GM23338 (cell line): ENCODE data around the gene MYO3B.

Source experiments
- CREB1 ChIP-seq: fragments of 250-450 bp; sonication (Bioruptor Pico); IDR thresholded peaks from 2 replicates; pipeline ENCODE4 v1.5.0; 2020; ENCODE audit warnings: low read depth, mild to moderate bottlenecking, moderate library complexity
- EZH2 ChIP-seq: fragments of 200-600 bp; sonication (generic); IDR thresholded peaks from one replicate; pipeline ENCODE4 v1.8.0; 2017; ENCODE audit warnings: antibody characterized with exemption, mild to moderate bottlenecking, low read depth; ENCODE audit not compliant: unreplicated experiment
- EZH2phosphoT487 ChIP-seq: fragments of 200-600 bp; sonication (generic); IDR thresholded peaks from one replicate; pipeline ENCODE4 v1.8.1; 2018; ENCODE audit warnings: antibody characterized with exemption; ENCODE audit not compliant: unreplicated experiment
- JUNB ChIP-seq: IDR thresholded peaks from one replicate; pipeline ENCODE4 v1.6.1; 2016; ENCODE audit warnings: antibody characterized with exemption; ENCODE audit not compliant: unreplicated experiment
- POLR2AphosphoS5 ChIP-seq: IDR thresholded peaks from 2 replicates; pipeline ENCODE4 v1.6.1; 2016; ENCODE audit warnings: antibody characterized with exemption, low read depth
- STAT1 ChIP-seq: IDR thresholded peaks from one replicate; pipeline ENCODE4 v1.6.1; 2016; ENCODE audit warnings: antibody characterized with exemption; ENCODE audit not compliant: unreplicated experiment
- ZNF114 ChIP-seq: fragments of 250-450 bp; sonication (Bioruptor Pico); IDR thresholded peaks from 2 replicates; pipeline ENCODE4 v1.5.0; 2020; ENCODE audit warnings: mild to moderate bottlenecking, moderate library complexity
- ZNF331 ChIP-seq: fragments of 250-450 bp; sonication (Bioruptor Pico); IDR thresholded peaks from 2 replicates; pipeline ENCODE4 v1.5.0; 2020; ENCODE audit warnings: low read depth, mild to moderate bottlenecking, moderate library complexity
- TF ChIP-seq, protein P1 (sequence below), 2 experiments: fragments of 200-600 bp in 1 of 2; sonication (generic) in 1 of 2; conservative IDR thresholded peaks; 2 replicates each; pipeline versions ENCODE4 v1.5.1 to v1.6.1; 2016 to 2017; ENCODE audit warnings: antibody characterized with exemption in 2 of 2, low read depth in 2 of 2, mild to moderate bottlenecking in 2 of 2, moderate library complexity in 1 of 2
- TF ChIP-seq, protein P2 (sequence below): IDR thresholded peaks from one replicate; pipeline ENCODE4 v1.6.1; 2018; ENCODE audit warnings: antibody characterized with exemption; ENCODE audit not compliant: unreplicated experiment

DNA sequence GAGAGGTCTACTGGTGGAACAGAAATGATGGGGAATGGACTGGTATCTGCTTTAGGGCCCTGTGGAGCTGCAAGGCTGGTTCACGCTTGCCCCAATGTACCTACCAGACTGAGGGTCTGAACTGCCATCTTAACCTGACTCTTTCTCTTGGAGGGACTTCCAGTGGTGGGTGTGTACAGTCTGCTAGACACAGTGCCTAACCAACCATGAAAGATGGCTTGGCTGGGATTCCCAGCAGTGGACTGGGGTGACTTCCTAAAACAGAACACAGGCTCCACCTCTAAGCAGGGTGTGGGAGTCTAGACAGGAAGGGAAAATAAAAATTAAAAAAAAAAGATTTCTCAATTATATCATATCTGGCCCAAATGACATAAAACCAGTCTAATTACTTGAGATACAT lies 25.5 kb upstream of the MYO3B start:
- TF ChIP-seq, protein P1, sequence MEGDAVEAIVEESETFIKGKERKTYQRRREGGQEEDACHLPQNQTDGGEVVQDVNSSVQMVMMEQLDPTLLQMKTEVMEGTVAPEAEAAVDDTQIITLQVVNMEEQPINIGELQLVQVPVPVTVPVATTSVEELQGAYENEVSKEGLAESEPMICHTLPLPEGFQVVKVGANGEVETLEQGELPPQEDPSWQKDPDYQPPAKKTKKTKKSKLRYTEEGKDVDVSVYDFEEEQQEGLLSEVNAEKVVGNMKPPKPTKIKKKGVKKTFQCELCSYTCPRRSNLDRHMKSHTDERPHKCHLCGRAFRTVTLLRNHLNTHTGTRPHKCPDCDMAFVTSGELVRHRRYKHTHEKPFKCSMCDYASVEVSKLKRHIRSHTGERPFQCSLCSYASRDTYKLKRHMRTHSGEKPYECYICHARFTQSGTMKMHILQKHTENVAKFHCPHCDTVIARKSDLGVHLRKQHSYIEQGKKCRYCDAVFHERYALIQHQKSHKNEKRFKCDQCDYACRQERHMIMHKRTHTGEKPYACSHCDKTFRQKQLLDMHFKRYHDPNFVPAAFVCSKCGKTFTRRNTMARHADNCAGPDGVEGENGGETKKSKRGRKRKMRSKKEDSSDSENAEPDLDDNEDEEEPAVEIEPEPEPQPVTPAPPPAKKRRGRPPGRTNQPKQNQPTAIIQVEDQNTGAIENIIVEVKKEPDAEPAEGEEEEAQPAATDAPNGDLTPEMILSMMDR (conservative IDR thresholded peaks at IDR 0.05; ENCODE audit: low read depth in 2 of 2): no peak
- no peak for TF ChIP-seq EZH2
- TF ChIP-seq, protein P2, sequence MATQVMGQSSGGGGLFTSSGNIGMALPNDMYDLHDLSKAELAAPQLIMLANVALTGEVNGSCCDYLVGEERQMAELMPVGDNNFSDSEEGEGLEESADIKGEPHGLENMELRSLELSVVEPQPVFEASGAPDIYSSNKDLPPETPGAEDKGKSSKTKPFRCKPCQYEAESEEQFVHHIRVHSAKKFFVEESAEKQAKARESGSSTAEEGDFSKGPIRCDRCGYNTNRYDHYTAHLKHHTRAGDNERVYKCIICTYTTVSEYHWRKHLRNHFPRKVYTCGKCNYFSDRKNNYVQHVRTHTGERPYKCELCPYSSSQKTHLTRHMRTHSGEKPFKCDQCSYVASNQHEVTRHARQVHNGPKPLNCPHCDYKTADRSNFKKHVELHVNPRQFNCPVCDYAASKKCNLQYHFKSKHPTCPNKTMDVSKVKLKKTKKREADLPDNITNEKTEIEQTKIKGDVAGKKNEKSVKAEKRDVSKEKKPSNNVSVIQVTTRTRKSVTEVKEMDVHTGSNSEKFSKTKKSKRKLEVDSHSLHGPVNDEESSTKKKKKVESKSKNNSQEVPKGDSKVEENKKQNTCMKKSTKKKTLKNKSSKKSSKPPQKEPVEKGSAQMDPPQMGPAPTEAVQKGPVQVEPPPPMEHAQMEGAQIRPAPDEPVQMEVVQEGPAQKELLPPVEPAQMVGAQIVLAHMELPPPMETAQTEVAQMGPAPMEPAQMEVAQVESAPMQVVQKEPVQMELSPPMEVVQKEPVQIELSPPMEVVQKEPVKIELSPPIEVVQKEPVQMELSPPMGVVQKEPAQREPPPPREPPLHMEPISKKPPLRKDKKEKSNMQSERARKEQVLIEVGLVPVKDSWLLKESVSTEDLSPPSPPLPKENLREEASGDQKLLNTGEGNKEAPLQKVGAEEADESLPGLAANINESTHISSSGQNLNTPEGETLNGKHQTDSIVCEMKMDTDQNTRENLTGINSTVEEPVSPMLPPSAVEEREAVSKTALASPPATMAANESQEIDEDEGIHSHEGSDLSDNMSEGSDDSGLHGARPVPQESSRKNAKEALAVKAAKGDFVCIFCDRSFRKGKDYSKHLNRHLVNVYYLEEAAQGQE: no peak
- no peak for TF ChIP-seq CREB1 (CRISPR knock-in tag)
- TF ChIP-seq EZH2phosphoT487: no peak
- no peak for TF ChIP-seq ZNF114
- TF ChIP-seq POLR2AphosphoS5: no peak
- no peak for TF ChIP-seq JUNB
- no peak for TF ChIP-seq STAT1
- TF ChIP-seq ZNF331 (CRISPR knock-in tag): no peak
